GM18502 (cell line): ENCODE results near the gene CLEC20A.

Experiments
- ATAC-seq: cut with Tn5 transposase; IDR thresholded peaks from one replicate; pipeline ENCODE4 v1.9.1; 2021; ENCODE audit warnings: mild to moderate bottlenecking; ENCODE audit not compliant: unreplicated experiment, poor library complexity

Gene CLEC20A

GRCh38 chr1:178496410-178497135 is at the start of gene CLEC20A:
Gene CLEC20A, minus strand, starts transcription at chr1:178496964. Its CDS starts 25 bp downstream, at chr1:178496939.
- ATAC-seq = no peak

- no peak for ATAC-seq
These were observed 47.8 kb upstream of the CLEC20A start for GRCh38 chr1:178544531-178544930.

- ATAC-seq = peak; percentile 40
These were observed 46.5 kb upstream of the CLEC20A start for GRCh38 chr1:178543290-178543607.

- ATAC-seq = peak; percentile 87
These were observed 46.0 kb upstream of the CLEC20A start for GRCh38 chr1:178542554-178543289.

- peak; percentile 61 for ATAC-seq
These were observed 45.2 kb upstream of the CLEC20A start for GRCh38 chr1:178541829-178542553.

- ATAC-seq = no peak
These were observed 44.6 kb upstream of the CLEC20A start for GRCh38 chr1:178541379-178541778.

DNA sequence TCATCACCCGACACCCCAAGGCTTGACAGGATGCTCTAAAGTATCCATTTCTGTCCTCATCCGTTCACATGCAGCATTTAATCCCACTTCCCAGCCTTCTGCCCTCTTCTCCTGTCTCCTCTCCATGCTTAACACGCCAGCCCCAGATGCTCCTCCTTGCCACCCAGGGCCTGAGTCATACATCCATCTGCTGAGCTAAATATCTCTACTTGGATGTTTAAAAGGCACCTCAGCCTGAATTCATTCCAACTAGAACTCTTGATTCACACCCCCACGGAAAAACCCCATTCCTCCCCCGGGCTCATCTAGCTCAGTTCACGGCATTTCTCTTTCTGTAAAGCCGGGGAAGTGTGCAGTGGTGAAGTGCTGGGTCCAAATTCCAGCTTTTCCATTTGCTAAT is 43.9 kb upstream of the CLEC20A start:
- ATAC-seq = no peak

DNA sequence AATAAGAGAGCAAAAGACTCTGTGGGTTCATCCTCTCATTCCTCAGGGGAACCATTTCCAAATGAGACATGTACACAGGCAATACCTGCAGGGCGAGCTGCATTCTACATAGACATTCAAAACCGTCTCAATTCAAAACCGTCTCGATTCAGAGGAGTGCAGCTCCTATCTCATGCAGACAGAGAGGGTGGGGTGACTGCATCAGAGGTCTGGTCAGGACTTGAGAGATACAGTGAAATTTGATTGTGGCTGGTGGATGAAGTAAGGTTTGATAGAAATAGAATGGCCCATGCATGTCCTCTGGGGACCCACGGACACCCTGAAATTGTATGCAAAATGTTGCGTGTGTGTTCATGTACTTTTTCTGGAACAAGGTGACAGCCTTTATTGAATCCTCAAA is 43.4 kb upstream of the CLEC20A start:
- no peak for ATAC-seq

GRCh38 chr1:178539291-178539690 is 42.5 kb upstream of the CLEC20A start:
- no peak for ATAC-seq

DNA sequence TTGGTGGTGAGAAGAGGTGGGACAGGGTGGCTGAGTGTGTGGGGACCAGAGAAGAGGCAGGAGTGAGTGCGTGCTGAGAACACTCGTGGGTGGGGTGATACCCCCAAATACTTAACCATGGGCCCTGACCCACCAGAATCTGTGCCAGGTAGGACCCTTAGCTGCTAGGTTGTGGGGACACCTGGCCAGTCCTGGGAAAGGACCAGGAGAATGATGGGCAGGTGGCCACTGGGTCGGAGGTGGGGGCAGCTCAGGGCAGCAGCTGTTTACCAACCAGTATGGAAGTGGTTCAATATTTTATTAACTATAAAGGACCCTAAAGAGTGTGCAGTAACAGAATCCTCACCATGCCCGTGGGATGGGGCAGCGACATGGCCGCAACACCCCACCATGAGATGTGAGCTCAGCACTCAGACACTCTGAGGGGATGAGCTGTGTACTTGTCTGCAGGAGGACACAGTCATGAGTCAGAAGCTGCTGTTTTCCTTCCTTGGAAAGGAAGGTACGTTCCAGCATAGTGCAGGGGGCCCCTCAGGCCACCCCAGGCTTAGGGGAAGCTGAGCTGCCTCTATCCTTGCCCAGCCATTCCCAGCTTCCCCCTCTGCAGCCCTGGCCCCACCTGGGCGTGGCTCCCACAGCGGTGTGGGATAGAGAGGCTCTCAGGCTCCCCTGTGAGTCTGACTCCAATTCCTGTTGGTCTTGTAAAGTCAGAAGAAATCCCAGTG is 41.6 kb upstream of the CLEC20A start:
- no peak for ATAC-seq

DNA sequence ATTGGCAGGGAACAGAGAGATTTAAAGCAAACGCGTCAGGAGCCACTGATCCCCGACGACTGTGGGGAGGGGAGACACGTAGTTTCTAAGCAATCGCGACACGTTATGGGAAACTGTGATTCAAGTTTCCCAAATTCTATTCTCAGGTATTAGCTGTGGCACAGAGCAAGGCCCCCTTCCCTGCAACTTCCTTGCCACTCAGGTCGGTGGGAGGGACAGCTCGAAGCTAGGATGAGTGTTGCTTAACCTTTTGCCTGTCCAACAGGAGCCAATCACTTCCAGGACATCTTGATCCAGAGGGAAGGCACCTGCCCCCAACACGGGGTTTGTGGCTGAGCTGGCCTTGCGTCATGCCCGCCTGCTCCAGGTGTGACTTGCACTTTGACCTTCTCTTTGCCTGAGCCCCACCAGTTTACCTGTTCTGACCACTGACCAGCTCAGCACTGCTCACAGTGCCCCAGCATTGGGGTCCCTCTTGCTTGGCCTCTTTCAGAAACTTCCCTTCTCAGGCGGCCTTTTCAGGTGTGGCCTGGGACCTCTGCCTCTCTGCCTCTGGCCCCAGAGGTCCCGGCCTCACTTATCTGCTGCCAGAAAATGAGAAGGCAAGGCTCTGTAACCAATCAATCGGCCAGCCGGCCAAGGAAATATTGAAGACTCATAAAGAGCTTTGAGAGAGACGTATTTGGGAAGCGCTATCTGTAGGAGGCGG is 40.8 kb upstream of the CLEC20A start:
- no peak for ATAC-seq

- no peak for ATAC-seq
These were observed 40.1 kb upstream of the CLEC20A start for GRCh38 chr1:178536844-178537371.

DNA sequence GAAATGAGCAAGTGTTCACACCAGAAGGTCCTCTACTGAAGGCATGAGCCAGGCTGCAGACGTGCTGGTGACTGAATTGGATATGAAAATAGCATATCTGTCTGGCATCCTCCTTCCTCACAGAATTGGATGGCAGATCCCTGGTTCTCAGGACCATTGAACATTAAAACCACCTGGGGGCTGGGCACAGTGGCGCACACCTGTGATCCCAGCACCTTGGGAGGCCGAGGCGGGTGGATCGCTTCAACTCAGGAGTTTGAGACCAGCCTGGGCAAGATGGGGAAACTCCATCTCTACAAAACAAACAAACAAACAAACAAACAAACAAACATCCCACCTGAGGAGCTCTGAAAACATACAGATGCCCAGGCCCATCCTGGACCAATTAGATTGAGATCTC is 39.6 kb upstream of the CLEC20A start:
- no peak for ATAC-seq

- ATAC-seq = no peak
These were observed 37.5 kb upstream of the CLEC20A start for GRCh38 chr1:178534137-178534868.

DNA sequence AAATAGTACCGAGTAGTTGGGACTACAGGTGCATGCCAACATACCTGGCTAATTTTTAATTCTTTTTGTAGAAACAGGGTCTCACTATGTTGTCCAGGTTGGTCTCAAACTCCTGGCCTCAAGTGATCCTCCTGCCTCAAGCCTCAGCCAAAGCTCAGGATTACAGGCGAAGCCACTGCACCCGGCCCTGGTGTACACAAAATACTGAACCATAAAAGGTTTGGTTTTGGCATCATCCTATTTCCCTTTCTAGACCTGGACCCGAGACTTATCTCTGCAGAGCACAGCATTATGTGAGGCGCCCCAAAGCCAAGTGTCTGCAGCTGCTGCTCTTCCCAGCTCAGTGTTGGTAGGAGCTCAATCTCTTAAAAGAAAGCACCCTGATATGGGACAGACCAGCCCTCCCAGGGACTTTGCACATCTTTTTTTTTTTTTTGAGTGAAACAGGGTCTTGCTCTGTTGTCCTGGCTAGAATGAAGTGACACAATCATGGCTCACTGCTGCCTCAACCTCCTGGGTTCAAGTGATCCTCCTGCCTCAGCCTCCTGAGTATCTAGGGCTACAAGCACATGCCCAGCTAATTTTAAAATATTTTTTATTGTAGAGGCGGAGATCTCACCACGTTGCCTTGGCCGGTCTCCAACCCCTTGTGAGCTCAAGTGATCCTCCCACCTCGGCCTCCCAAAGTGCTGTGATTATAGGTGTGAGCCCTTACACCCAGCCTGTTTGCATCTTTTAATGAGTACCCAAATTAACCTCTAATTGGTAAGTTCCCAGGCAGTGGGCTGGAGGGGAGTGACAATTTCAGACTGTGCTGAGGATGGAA is 36.6 kb upstream of the CLEC20A start:
- ATAC-seq = no peak

DNA sequence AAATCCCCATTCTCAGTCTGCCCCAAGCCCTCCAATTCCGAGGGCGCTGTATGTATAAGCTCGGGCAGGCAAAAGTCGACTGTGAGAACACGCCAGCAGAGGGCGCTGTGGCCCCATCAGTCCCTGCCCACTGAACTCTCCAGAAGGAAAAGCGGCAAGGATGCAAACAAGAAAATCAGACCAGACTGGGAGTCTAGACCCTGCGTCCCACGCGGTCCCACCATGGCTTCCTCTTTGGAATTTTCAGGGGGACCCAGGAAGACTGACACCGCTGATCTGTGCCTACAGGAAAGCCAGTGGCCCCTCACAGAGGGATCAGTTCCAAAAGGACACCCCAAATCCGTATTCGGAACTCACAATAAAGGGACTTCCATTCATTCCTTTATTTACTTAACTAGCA is 35.6 kb upstream of the CLEC20A start:
- ATAC-seq = peak; percentile 79

DNA sequence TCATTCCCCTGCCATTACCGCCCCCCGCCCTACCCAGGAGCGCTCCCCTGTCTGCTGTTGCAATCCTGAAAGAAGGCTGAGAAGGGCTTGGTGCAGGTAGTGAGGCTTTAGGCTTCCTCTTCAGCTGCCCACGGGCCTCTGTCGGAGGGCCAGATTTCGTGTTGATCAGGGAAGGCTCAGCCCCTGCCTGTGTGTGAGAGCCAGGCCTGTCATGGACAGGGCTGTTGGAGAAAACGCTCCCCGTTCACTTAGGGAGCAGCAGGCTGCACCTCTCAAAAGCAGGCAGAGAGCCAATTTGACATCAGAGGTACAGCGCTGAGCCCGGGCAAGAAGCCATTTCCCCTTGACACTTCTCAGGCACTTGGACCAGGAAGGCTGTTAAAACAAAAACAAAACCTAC is 35.1 kb upstream of the CLEC20A start:
- peak; percentile 22 for ATAC-seq

DNA sequence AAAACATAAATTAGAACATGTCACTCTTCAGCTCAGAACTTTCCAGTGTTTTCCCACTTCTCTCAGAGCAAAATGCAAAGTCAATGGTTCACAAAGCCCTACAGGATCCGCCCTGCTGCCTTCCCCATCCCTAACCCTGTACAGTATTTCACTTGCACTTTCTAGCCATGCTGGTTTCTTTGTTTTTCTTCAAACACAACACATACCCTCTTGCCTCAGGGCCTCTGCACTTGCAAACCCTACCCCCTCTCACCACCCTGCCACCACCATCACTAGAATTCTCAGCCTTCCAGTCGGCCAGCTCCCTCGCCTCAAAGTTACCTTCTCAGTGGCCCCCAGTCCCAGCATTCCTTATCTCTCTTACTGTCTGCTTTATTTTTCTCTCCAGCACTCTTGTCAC is 33.7 kb upstream of the CLEC20A start:
- no peak for ATAC-seq
